VCaP (cell line): Measurements from ENCODE around the gene RUNX2.

Experiments
- H3K27ac ChIP-seq: fragments of 450-650 bp; 2 replicates; pipeline ENCODE4 v1.5.1; 2017
- TF ChIP-seq, protein P1 (sequence below): fragments of 450-650 bp; conservative IDR thresholded peaks from 2 replicates; pipeline ENCODE4 v1.5.1; 2017; ENCODE audit warnings: mild to moderate bottlenecking, moderate library complexity

RUNX2 gene

DNA sequence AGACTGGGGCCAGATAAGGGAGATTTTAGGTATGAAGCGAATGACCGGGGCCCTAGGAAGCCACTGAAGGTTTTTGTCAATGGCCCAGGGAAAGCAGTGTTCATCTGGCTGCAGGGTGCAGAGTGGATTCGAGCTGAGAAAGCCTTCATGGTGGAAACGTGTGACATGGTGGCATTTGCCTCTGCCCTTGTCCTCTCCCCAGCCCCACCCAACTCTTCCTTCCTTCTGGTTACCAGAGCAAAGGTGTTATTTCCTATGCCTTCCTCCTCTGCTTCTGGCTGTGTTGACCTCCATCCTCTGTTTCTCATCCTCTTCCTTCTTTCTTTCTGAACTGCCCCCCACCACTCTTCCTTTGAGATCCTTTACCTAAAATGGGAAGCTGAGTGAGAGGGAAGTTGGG is 244.7 kb downstream of the RUNX2 start:
- no peak overlapping the region for H3K27ac ChIP-seq

GRCh38 chr6:45574014-45574461 is 245.9 kb downstream of the RUNX2 start:
- no peak overlapping the region for H3K27ac ChIP-seq
- TF ChIP-seq, protein P1, sequence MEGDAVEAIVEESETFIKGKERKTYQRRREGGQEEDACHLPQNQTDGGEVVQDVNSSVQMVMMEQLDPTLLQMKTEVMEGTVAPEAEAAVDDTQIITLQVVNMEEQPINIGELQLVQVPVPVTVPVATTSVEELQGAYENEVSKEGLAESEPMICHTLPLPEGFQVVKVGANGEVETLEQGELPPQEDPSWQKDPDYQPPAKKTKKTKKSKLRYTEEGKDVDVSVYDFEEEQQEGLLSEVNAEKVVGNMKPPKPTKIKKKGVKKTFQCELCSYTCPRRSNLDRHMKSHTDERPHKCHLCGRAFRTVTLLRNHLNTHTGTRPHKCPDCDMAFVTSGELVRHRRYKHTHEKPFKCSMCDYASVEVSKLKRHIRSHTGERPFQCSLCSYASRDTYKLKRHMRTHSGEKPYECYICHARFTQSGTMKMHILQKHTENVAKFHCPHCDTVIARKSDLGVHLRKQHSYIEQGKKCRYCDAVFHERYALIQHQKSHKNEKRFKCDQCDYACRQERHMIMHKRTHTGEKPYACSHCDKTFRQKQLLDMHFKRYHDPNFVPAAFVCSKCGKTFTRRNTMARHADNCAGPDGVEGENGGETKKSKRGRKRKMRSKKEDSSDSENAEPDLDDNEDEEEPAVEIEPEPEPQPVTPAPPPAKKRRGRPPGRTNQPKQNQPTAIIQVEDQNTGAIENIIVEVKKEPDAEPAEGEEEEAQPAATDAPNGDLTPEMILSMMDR, result no peak

More for the DNA sequence above, 244.7 kb downstream of the RUNX2 start:
- TF ChIP-seq, protein P1, result no peak

DNA sequence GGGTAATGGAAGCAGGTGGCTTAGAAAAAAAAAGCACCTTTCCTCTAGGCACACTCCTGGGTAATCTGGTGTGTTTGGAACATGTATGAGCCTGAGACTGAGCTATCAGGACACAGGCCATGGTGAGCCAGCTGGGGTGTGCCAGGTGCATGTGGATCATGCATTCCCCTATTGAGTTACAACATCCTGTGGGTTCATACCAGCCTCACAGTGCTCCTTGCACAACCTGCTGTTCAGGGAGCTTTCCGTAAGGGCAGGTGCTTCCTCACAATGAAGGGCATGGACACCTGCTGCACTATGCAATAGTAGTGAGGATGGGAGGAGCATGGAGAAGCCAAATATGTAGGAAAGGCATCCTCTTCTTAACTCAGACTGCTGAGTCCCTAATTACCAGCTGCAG is 246.8 kb downstream of the RUNX2 start:
- TF ChIP-seq, protein P1, result no peak

DNA sequence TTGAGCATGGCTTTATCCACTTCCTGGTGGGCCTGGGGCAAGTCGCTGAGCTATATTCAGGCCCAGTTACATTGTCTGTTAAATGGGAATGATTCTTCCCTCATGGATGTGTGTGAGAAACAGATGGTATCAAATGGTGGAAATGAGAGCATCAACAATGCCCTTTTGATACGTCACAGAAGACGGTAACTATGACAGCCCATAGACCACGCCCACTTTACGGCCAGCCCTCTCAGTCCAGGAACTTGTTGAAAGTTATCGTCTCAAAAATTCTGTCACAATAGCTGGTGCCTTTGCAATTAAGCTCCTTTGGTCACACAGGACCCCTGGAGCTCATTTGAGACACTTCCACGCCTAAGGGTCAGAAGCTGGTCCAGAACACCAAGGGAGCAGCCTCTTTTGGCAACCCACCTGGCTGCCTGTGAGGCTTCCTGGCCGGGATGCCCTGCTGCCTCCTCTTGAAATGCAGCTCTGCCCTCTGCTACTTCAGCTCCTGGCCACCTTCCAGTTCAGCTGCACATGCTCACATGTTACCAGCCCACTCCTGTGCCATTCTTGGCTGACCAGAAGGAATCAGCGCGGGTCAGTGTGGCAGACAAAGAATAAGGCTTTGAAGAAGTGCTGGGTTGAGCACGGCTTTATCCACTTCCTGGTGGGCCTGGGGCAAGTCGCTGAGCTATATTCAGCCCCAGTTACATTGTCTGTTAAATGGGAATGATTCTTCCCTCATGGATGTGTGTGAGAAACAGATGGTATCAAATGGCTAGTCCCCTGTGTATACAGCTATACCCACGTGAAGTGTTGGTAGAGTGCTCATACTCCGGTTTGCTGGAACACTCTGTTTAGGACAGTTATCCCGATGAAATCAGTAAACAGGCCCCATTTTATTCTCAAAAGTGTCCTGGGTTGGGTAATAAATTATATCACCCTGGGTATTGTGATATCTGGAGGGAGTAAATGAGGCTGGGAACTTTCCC is 248.8 kb downstream of the RUNX2 start:
- TF ChIP-seq, protein P1, result no peak
- H3K27ac ChIP-seq, result no peak overlapping the region

More for the DNA sequence above, 246.8 kb downstream of the RUNX2 start:
- no peak overlapping the region for H3K27ac ChIP-seq

- TF ChIP-seq, protein P1, result no peak
- no peak overlapping the region for H3K27ac ChIP-seq
These were observed 249.8 kb downstream of the RUNX2 start for GRCh38 chr6:45577836-45578504.

GRCh38 chr6:45584127-45584526 is 256.0 kb downstream of the RUNX2 start:
- H3K27ac ChIP-seq, result no peak overlapping the region
- TF ChIP-seq, protein P1, result no peak
